ENCODE data around the gene LIMCH1. TPM values are rescaled to one million over a fixed set of nuclear protein-coding genes. Genes with fewer than 3 reads are reported as not detected.

LIMCH1 gene
- polyA plus RNA-seq, 1 of the 3 experiments (the other 2 are of a cell fraction) = 1.2 TPM

- no peaks in the 10 kb centered on the region for H3K9me2 ChIP-seq
- WGBS (ENCODE audit: low lambda C conversion rate) = 81% methylated on average over 1 of the region's 1 CpG
- H3K27me3 ChIP-seq (ENCODE audit: insufficient read depth) = no peaks in the 10 kb centered on the region
- no peaks in the 10 kb centered on the region for H3K4me1 ChIP-seq (ENCODE audit: control insufficient read depth in 1 of 2, insufficient read depth in 2 of 2, low read depth in 1 of 2, low read length in 1 of 2)
- no peaks in the 10 kb centered on the region for H3K79me2 ChIP-seq (ENCODE audit: insufficient read depth)
- H2AFZ ChIP-seq (ENCODE audit: low read depth) = no peak overlapping the region
- no peak overlapping the region for H3K27ac ChIP-seq (ENCODE audit: low read depth in 2 of 2, low read length in 1 of 2)
- no peaks in the 10 kb centered on the region for H3K9me3 ChIP-seq
- H3K4me3 ChIP-seq (ENCODE audit: low read depth in 2 of 2, low read length in 1 of 2) = no peak overlapping the region
- H3K9ac ChIP-seq = no peak overlapping the region
- no peak for DNase-seq
- ChIA-PET CTCF (no interaction called here), POLR2A (no interaction called here)
- no peaks in the 10 kb centered on the region for H3K36me3 ChIP-seq (replicated peaks in 1 of 2; ENCODE audit: control insufficient read depth in 1 of 2, insufficient read depth in 2 of 2, low read length in 1 of 2)
- no peaks in the 10 kb centered on the region for H3F3A ChIP-seq (replicated peaks; ENCODE audit: insufficient read depth)
- no peak overlapping the region for H3K4me2 ChIP-seq
- TF ChIP-seq RXRA (IDR thresholded peaks at IDR 0.05; ENCODE audit: borderline replicate concordance, low read depth) (no peak), GATA2 (CRISPR knock-in tag; IDR thresholded peaks at IDR 0.05) (no peak), MAX (IDR thresholded peaks at IDR 0.05; ENCODE audit: low read depth) (no peak), TCF12 (IDR thresholded peaks at IDR 0.05) (no peak), YY1 (IDR thresholded peaks at IDR 0.05; ENCODE audit: low read depth) (no peak), JUND (IDR thresholded peaks at IDR 0.05) (no peak), SIN3A (IDR thresholded peaks at IDR 0.05; ENCODE audit: borderline replicate concordance, low read depth, low read length) (no peak), CHD2 (IDR thresholded peaks at IDR 0.05; ENCODE audit: low read length, partially characterized antibody) (no peak), TEAD4 (IDR thresholded peaks at IDR 0.05; ENCODE audit: borderline replicate concordance, insufficient read depth) (no peak), IRF3 (IDR thresholded peaks at IDR 0.05; ENCODE audit: low read depth, low read length) (no peak), RFX5 (IDR thresholded peaks at IDR 0.05; ENCODE audit: low read length) (no peak), CTCF (IDR thresholded peaks at IDR 0.05) (no peak), ZBTB33 (IDR thresholded peaks at IDR 0.05; ENCODE audit: borderline replicate concordance, low read depth) (no peak), ELF1 (IDR thresholded peaks at IDR 0.05) (no peak), FOXM1 (IDR thresholded peaks at IDR 0.05; ENCODE audit: low read depth) (no peak), PBX3 (IDR thresholded peaks at IDR 0.05) (no peak), SMC3 (IDR thresholded peaks at IDR 0.05; ENCODE audit: low read depth, low read length) (no peak)
- no peaks in the 10 kb centered on the region for H4K20me1 ChIP-seq (ENCODE audit: insufficient read depth)
Observed at GRCh38 chr4:41514169-41514568, 23.8 kb upstream of the LIMCH1 start.
